Psoas muscle (tissue), 8 donors: ENCODE data around the gene TXK. TPM values are rescaled to one million over a fixed set of nuclear protein-coding genes. Genes with fewer than 3 reads are reported as not detected.

Experiments used
- ATAC-seq, 4 donors: fragments of 200-7000 bp; cut with Tn5 transposase; one replicate each; pipeline ENCODE4 v1.9.1; 2020; ENCODE audit warnings: moderate library complexity in 3 of 4, mild to moderate bottlenecking in 2 of 4
- DNase-seq, 2 donors: peaks; one replicate each; pipeline ENCODE4 v3.0.0-alpha.2; 2020
- H3K27ac ChIP-seq: fragments of 200-600 bp; one replicate; pipeline ENCODE4 v1.8.0; 2022
- H3K27me3 ChIP-seq, 3 donors: fragments of 200-600 bp in 1 of 3; one replicate each; pipeline versions ENCODE4 v1.6.1 to v1.8.0; 2013 to 2022; ENCODE audit warnings: low read length in 2 of 3, mild to moderate bottlenecking in 2 of 3, moderate library complexity in 1 of 3; ENCODE audit not compliant: insufficient read depth in 3 of 3
- H3K36me3 ChIP-seq, 2 donors: fragments of 200-600 bp in 1 of 2; one replicate each; pipeline versions ENCODE4 v1.6.1 to v1.8.0; 2013 to 2022; ENCODE audit warnings: low read depth in 1 of 2, mild to moderate bottlenecking in 1 of 2, moderate library complexity in 1 of 2; ENCODE audit not compliant: insufficient read depth in 1 of 2
- H3K4me1 ChIP-seq: fragments of 200-600 bp; one replicate; pipeline ENCODE4 v1.8.0; 2022
- H3K4me3 ChIP-seq: fragments of 200-600 bp; one replicate; pipeline ENCODE4 v1.8.0; 2022; ENCODE audit warnings: mild to moderate bottlenecking
- H3K9me3 ChIP-seq: fragments of 200-600 bp; one replicate; pipeline ENCODE4 v1.8.0; 2022
- WGBS, 3 donors: extraction: QIAGEN DNeasy Blood & Tissue Kit; methylation state at CpG; one replicate each; pipeline versions ENCODE4 v1.1.6 to v1.1.7; 2013; 5-methylcytosine and 5-hydroxymethylcytosine counted together
- intact Hi-C, 2 donors: fragments of 100-400 bp; cut with DNase I; formaldehyde crosslinking; loops; one replicate each; pipeline versions ENCODE4 v1.11.0 to v1.14.2; 2022
- polyA plus RNA-seq, 3 donors: library from polyadenylated mRNA; stranded (reverse); fragments of 200-250 nt; gene quantifications; one replicate each; pipeline ENCODE4 v1.2.3, GENCODE V29; 2013
- total RNA-seq, 4 donors: library from RNA; stranded (reverse); fragmentation: NEBNext Ultra II Directional in 2 of 4; extraction: Animal tissue kit (Norgen Biotek cat#: 25700) in 2 of 4; gene quantifications; one replicate each; pipeline versions ENCODE4 v1.2.1 to v1.2.4, GENCODE V29; 2021 to 2023
- TF ChIP-seq, protein P1 (sequence below): fragments of 200-600 bp; IDR thresholded peaks from one replicate; pipeline ENCODE4 v1.8.0; 2022; ENCODE audit warnings: antibody characterized with exemption
- donor health status: healthy with polysubstance abuse.
- donor health status: DM: no; HTN: no; CAD: no; lungs with moderate emphysema.
- donor health status: Bipolar disorder and iron deficiency.
- donor health status: healthy.
- donor health status: DM: yes; HTN: yes; CAD: no.
- donor health status: DM: no; HTN: no; CAD: no.
- donor health status: DM: no; HTN: no; CAD: no.
- donor health status: DM: yes; HTN: yes; CAD: no.

The TXK gene
- total and polyA plus RNA-seq, 7 donors = 0.07 to 0.52 (median 0.21) TPM; not detected in 1

DNA sequence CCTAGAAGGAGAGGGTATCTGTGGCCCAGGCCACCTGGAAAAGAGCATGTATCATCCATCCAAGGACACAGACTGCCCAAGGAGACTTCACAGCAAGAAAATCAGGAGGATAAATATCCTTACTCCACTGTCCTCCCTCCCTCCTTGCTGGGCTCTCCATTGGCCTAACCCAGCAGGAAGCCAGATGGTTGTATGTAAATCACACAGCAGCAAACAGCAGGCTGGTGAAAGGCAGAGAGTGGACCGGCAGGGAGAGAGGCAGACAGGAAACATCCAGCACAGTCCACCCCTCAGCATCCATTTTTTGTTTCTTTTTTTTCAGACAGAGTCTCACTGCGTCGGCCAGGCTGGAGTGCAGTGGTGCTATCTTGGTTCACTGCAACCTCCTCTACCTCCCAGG lies 17.5 kb downstream of the TXK start:
- Histone ChIP-seq H3K4me1 (no peaks in the 10 kb centered on the region), H3K4me3 (no peak overlapping the region), H3K9me3 (no peaks in the 10 kb centered on the region), H3K27me3 (no peaks in the 10 kb centered on the region), H3K27ac (no peak overlapping the region), H3K36me3 (no peaks in the 10 kb centered on the region)
- intact Hi-C loops = no loop called here
- 65 to 70% (median 66%) methylated on average over 3 of the region's 3 CpGs for WGBS, 3 donors
- ATAC-seq (no peak), DNase-seq (no peak)
- TF ChIP-seq, protein P1, sequence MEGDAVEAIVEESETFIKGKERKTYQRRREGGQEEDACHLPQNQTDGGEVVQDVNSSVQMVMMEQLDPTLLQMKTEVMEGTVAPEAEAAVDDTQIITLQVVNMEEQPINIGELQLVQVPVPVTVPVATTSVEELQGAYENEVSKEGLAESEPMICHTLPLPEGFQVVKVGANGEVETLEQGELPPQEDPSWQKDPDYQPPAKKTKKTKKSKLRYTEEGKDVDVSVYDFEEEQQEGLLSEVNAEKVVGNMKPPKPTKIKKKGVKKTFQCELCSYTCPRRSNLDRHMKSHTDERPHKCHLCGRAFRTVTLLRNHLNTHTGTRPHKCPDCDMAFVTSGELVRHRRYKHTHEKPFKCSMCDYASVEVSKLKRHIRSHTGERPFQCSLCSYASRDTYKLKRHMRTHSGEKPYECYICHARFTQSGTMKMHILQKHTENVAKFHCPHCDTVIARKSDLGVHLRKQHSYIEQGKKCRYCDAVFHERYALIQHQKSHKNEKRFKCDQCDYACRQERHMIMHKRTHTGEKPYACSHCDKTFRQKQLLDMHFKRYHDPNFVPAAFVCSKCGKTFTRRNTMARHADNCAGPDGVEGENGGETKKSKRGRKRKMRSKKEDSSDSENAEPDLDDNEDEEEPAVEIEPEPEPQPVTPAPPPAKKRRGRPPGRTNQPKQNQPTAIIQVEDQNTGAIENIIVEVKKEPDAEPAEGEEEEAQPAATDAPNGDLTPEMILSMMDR = no peak

DNA sequence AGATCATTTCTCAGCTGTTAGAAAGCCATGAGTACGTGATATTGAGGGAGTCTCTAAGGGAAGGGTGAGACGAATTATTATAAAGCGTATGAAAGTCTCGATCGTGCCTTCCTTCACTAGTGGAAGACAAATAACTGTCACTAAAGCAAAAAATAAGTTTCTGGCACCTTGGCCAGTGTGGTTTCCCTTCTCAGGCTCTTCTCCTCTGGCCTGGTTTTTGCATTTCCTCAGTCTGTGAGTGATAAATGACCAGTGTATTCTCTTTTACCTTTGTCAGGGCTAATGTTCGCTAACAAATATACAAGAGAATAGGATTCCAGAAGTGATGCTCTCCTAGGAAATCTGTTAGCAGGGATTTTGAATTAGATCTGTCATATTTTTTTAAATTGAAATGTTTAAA lies 19.6 kb downstream of the TXK start:
- no peak overlapping the region for H3K4me3 ChIP-seq
- H3K27ac ChIP-seq = no peak overlapping the region
- H3K36me3 ChIP-seq = no peaks in the 10 kb centered on the region
- WGBS, 3 donors = 73 to 81% (median 77%) methylated on average over 6 of the region's 6 CpGs
- no peak for DNase-seq
- TF ChIP-seq, protein P1 = no peak
- no peaks in the 10 kb centered on the region for H3K9me3 ChIP-seq
- no peaks in the 10 kb centered on the region for H3K4me1 ChIP-seq
- intact Hi-C loops = no loop called here
- no peaks in the 10 kb centered on the region for H3K27me3 ChIP-seq
- no peak for ATAC-seq

DNA sequence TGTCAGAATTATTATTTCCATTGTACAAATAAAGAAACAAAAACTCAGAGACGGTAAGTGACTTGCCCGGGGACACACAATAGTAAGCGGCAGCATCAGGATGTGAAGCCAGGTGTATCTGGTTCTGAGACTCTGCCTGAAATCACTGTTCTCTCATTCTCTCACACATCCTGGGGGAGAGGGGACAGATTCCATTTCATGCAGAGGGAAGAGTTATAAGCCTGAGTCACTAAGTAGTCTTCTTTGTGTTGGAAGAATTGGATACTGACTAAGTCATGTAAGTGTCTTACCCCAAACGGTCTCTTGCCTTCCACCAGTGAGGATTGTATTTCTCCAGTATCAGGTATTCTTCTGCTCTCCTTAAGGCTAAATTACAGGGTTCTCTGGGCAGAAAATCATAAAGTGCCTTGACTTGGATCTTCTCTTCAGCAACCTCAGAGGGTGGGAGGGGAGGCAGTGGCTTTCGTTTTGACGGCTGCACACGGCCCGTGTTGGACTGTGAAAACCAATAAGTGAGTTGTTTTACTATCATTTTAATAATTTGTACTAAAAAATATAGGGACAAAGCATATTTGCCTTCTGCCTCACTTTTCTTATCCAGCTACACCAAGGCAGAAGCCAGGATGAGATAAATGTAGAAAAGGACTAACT lies 21.9 kb downstream of the TXK start:
- Histone ChIP-seq H3K9me3 (no peaks in the 10 kb centered on the region), H3K27ac (no peak overlapping the region), H3K4me1 (no peaks in the 10 kb centered on the region), H3K4me3 (no peak overlapping the region), H3K36me3 (no peaks in the 10 kb centered on the region), H3K27me3 (no peaks in the 10 kb centered on the region)
- TF ChIP-seq, protein P1 = no peak
- intact Hi-C loops = no loop called here
- WGBS, 3 donors = 57 to 70% (median 64%) methylated on average over 8 of the region's 8 CpGs
- DNase-seq (no peak), ATAC-seq (no peak)

DNA sequence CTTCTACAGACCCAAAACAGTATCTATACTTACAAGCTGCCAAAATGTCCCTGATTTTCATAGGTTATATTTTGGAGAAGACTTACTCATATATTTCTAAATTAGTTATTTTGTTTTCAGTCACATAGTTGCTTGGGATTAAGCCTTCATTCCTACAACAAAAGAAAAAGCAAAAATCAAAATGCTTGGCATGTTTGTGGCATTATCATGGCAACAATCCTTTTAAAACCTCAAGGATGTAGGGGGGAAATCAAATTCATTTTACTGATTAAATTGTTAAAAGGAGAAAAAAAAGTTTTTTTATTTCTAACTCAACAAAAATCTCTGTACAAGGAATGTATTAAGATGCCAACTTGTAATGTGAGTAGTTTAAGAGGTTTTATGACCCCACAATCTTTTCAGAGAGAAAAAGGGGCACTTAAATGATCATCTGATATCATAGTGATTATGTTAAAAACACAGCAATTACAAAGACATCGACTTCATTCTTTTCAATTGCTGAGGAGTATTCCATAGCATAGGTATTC lies 23.5 kb downstream of the TXK start:
- Histone ChIP-seq H3K36me3 (no peaks in the 10 kb centered on the region), H3K27me3 (no peaks in the 10 kb centered on the region), H3K9me3 (no peaks in the 10 kb centered on the region), H3K4me1 (no peaks in the 10 kb centered on the region), H3K27ac (no peak overlapping the region), H3K4me3 (no peak overlapping the region)
- ATAC-seq (no peak), DNase-seq (no peak)
- intact Hi-C loops = no loop called here
- WGBS, 3 donors = 41 to 48% (median 47%) methylated on average over 1 of the region's 1 CpG
- TF ChIP-seq, protein P1 = no peak
